ENCODE measurements around the gene C16orf54. TPM values are rescaled to one million over a fixed set of nuclear protein-coding genes. Genes with fewer than 3 reads are reported as not detected.
"Not testable (repeated sequence)": the region's sequence is repeated elsewhere in the genome, so short reads cannot be mapped to it uniquely, and the experiment has no call there.

Gene C16orf54
- total RNA-seq, 1 experiment from 2014 or later = not detected

GRCh38 chr16:29790949-29791844 lies 45.4 kb upstream of the C16orf54 start:
- H3K9me3 Mint-ChIP-seq (ENCODE audit: low read depth, unreplicated experiment) = no peaks in the 10 kb centered on the region
- intact Hi-C loops (cut with micrococcal nuclease; ENCODE audit: unreplicated experiment) = no loop called here
- peaks cover 37% of the 10 kb centered on the region for H3K36me3 Mint-ChIP-seq (ENCODE audit: insufficient read depth, unreplicated experiment)
- peak overlapping the region; percentile 87 for H3K4me3 Mint-ChIP-seq (ENCODE audit: low read depth, unreplicated experiment)
- no peak for TF ChIP-seq CTCF (IDR thresholded peaks at IDR 0.05; ENCODE audit: unreplicated experiment)
- no peak for DNase-seq
- H3K27ac Mint-ChIP-seq (ENCODE audit: unreplicated experiment) = peak overlapping the region; percentile 80
- H3K4me1 Mint-ChIP-seq (ENCODE audit: low read depth, unreplicated experiment) = peaks cover 25% of the 10 kb centered on the region
- CTCF ChIA-PET = interaction anchor here (0.7 to 1.8 kb wide), 11 partner anchors 10 to 124 kb away, joined by 3 to 11 read pairs (median 5); partner anchors contain the start of genes MVP, PAGR1 and SEZ6L2
- no peaks in the 10 kb centered on the region for H3K27me3 Mint-ChIP-seq (ENCODE audit: unreplicated experiment)
- TSS peak; percentile 74 for BruUV-seq (replicated peaks)

- H3K27ac Mint-ChIP-seq (ENCODE audit: unreplicated experiment) = peak within 1 kb of the TSS; percentile 80
- peak within 1 kb of the TSS; percentile 87 for H3K4me3 Mint-ChIP-seq (ENCODE audit: low read depth, unreplicated experiment)
- BruUV-seq (replicated peaks) = no TSS peak
- intact Hi-C loops (cut with micrococcal nuclease; ENCODE audit: unreplicated experiment) = no loop called here
- H3K9me3 Mint-ChIP-seq (ENCODE audit: low read depth, unreplicated experiment) = no peaks in the 10 kb centered on the region
- CTCF ChIA-PET = interaction anchor here (0.6 to 1.8 kb wide), 13 partner anchors 9 to 860 kb away, joined by 3 to 11 read pairs (median 5); partner anchors contain the start of genes MVP, PAGR1 and SEZ6L2
- H3K27me3 Mint-ChIP-seq (ENCODE audit: unreplicated experiment) = no peaks in the 10 kb centered on the region
- DNase-seq = peak; percentile 100
- peaks cover 31% of the 10 kb centered on the region for H3K36me3 Mint-ChIP-seq (ENCODE audit: insufficient read depth, unreplicated experiment)
- peaks cover 25% of the 10 kb centered on the region for H3K4me1 Mint-ChIP-seq (ENCODE audit: low read depth, unreplicated experiment)
- peak; percentile 84 for TF ChIP-seq CTCF (IDR thresholded peaks at IDR 0.05; ENCODE audit: unreplicated experiment)
Observed at GRCh38 chr16:29790183-29790948, 44.6 kb upstream of the C16orf54 start, which contains the start of gene KIF22. Gene KIF22 (plus strand): TSS chr16:29790751. CDS start chr16:29790760, 9 bp downstream.

- intact Hi-C loops (cut with micrococcal nuclease; ENCODE audit: unreplicated experiment) = no loop called here
- Mint-ChIP-seq H3K27me3 (ENCODE audit: unreplicated experiment) (no peaks in the 10 kb centered on the region), H3K9me3 (ENCODE audit: low read depth, unreplicated experiment) (no peaks in the 10 kb centered on the region), H3K36me3 (ENCODE audit: insufficient read depth, unreplicated experiment) (peaks cover 31% of the 10 kb centered on the region), H3K27ac (ENCODE audit: unreplicated experiment) (peak overlapping the region; percentile 80), H3K4me3 (ENCODE audit: low read depth, unreplicated experiment) (peak overlapping the region; percentile 87), H3K4me1 (ENCODE audit: low read depth, unreplicated experiment) (peaks cover 25% of the 10 kb centered on the region)
- CTCF ChIA-PET = interaction anchor here (0.6 to 1.8 kb wide), 12 partner anchors 8 to 861 kb away, joined by 3 to 11 read pairs (median 5); partner anchors contain the start of genes MVP, PAGR1 and SEZ6L2
- no peak for DNase-seq
- no peak for TF ChIP-seq CTCF (IDR thresholded peaks at IDR 0.05; ENCODE audit: unreplicated experiment)
- BruUV-seq (replicated peaks) = no TSS peak
Observed at GRCh38 chr16:29789775-29790182, 44.0 kb upstream of the C16orf54 start.

- intact Hi-C loops (cut with micrococcal nuclease; ENCODE audit: unreplicated experiment); H3K4me3 Mint-ChIP-seq (ENCODE audit: low read depth, unreplicated experiment); DNase-seq; H3K27me3 Mint-ChIP-seq (ENCODE audit: unreplicated experiment); BruUV-seq (replicated peaks); H3K27ac Mint-ChIP-seq (ENCODE audit: unreplicated experiment); H3K9me3 Mint-ChIP-seq (ENCODE audit: low read depth, unreplicated experiment): not testable (repeated sequence)
- Mint-ChIP-seq H3K4me1 (ENCODE audit: low read depth, unreplicated experiment) (peaks cover 24% of the 10 kb centered on the region), H3K36me3 (ENCODE audit: insufficient read depth, unreplicated experiment) (peaks cover 24% of the 10 kb centered on the region)
- CTCF ChIA-PET = interaction anchor here (0.6 kb wide), 2 partner anchors 15 to 51 kb away, joined by 3 to 4 read pairs; no protein-coding TSS in a partner anchor
Observed at GRCh38 chr16:29787155-29787554, 41.4 kb upstream of the C16orf54 start.

All from Calu3 (cell line).